K562 (cell line): ENCODE results near the gene NUTF2. TPM values are rescaled to one million over a fixed set of nuclear protein-coding genes. Genes with fewer than 3 reads are reported as not detected.

Experiments used
- DNMT1 ChIP-seq: fragments of 450-650 bp; IDR thresholded peaks from 2 replicates; pipeline ENCODE4 v1.6.1; 2016; ENCODE audit warnings: antibody characterized with exemption, mild to moderate bottlenecking
- ZSCAN32 ChIP-seq: fragments of 450-650 bp; formaldehyde crosslinking; IDR thresholded peaks from 2 replicates; pipeline ENCODE4 v1.4.0; 2020; ENCODE audit warnings: mild to moderate bottlenecking, moderate library complexity
- polyA plus RNA-seq, 8 experiments: library from polyadenylated mRNA; depleted of rRNA in 4 of 8; stranded (reverse) in 5 of 8; unstranded in 3 of 8; fragments of >200 nt; fragmentation: Nextera tagmentation in 2 of 8; fragmentation: Illumina TruSeq in 1 of 8; extraction: Ambion mirVana in 2 of 8; extraction: Trizol in 1 of 8; gene quantifications; 2 replicates each; pipeline versions ENCODE4 v1.2.1 to v1.2.3, GENCODE V29; 2011 to 2014; ENCODE audit warnings: inconsistent platforms in 1 of 8, missing spikeins in 1 of 8
- total RNA-seq, 7 experiments: library from RNA; depleted of rRNA in 6 of 7; stranded (reverse); fragments of >200 nt in 6 of 7; fragmentation: Illumina TruSeq in 2 of 7; extraction: Trizol in 2 of 7; gene quantifications; 2 replicates each; pipeline versions ENCODE4 v1.2.1 to v1.2.3, GENCODE V29; 2011 to 2021; ENCODE audit warnings: low replicate concordance in 1 of 7
- TF ChIP-seq, protein P1 (sequence below): sonication (generic); formaldehyde crosslinking; IDR thresholded peaks from 2 replicates; pipeline ENCODE4 v1.8.0; 2023; ENCODE audit warnings: missing genetic modification reagents, mild to moderate bottlenecking, borderline replicate concordance

Gene NUTF2
- total and polyA plus RNA-seq, 9 of the 15 experiments (the other 6 are each of a cell fraction or from before 2014, with no cell fraction given), result 106 to 248 (median 147) TPM

DNA sequence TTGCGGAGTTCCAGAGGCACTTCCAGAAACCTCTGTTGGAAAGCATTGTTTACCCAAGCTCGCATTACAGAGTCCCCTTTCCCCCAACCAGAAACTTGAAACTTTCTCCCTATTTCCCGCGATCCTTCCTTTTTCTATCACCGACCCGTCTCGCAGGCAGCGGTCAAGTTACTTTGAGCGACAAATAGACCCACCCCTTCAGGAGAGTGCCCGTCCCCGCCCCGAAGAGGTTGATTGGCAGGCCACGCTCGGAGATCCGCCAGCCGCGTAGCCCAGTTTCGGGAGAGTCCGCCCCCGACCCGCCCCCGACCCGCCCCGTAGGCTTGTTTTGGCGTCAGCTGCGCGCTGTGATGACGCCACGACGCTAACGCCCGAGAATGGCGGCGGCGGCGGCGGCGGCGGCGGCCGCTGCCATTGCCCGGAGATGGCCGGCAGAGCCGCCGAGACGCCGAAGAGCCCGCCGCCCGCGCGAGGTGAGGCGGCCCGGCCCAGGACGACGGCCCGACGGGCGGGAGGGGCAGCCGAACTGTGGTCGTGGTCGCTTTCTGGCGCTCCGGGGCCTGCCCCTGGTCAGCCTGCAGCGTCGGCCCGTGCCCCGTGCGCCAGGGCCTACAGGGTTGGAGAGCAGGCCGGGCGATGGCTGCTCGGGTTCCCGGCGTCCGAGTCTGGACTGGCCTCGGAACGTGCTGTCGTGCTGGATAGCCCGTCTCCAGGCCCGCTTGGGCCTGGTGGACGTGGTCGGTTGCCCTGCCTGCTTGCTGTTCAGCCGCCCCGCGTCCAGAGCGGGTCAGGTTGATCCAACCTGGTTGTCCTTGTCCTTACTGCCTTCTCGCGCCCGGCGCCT is 46.4 kb downstream of the NUTF2 start, which contains the start of gene PSKH1 (continued):
- TF ChIP-seq ZSCAN32 (CRISPR knock-in tag), result no peak
- no peak for TF ChIP-seq DNMT1
- TF ChIP-seq, protein P1, sequence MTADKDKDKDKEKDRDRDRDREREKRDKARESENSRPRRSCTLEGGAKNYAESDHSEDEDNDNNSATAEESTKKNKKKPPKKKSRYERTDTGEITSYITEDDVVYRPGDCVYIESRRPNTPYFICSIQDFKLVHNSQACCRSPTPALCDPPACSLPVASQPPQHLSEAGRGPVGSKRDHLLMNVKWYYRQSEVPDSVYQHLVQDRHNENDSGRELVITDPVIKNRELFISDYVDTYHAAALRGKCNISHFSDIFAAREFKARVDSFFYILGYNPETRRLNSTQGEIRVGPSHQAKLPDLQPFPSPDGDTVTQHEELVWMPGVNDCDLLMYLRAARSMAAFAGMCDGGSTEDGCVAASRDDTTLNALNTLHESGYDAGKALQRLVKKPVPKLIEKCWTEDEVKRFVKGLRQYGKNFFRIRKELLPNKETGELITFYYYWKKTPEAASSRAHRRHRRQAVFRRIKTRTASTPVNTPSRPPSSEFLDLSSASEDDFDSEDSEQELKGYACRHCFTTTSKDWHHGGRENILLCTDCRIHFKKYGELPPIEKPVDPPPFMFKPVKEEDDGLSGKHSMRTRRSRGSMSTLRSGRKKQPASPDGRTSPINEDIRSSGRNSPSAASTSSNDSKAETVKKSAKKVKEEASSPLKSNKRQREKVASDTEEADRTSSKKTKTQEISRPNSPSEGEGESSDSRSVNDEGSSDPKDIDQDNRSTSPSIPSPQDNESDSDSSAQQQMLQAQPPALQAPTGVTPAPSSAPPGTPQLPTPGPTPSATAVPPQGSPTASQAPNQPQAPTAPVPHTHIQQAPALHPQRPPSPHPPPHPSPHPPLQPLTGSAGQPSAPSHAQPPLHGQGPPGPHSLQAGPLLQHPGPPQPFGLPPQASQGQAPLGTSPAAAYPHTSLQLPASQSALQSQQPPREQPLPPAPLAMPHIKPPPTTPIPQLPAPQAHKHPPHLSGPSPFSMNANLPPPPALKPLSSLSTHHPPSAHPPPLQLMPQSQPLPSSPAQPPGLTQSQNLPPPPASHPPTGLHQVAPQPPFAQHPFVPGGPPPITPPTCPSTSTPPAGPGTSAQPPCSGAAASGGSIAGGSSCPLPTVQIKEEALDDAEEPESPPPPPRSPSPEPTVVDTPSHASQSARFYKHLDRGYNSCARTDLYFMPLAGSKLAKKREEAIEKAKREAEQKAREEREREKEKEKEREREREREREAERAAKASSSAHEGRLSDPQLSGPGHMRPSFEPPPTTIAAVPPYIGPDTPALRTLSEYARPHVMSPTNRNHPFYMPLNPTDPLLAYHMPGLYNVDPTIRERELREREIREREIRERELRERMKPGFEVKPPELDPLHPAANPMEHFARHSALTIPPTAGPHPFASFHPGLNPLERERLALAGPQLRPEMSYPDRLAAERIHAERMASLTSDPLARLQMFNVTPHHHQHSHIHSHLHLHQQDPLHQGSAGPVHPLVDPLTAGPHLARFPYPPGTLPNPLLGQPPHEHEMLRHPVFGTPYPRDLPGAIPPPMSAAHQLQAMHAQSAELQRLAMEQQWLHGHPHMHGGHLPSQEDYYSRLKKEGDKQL (CRISPR knock-in tag), result no peak
